Astrocyte of the spinal cord (primary cell): Measurements from ENCODE around the gene PRDM16.

Experiments used
- DNase-seq: peaks from one replicate; pipeline ENCODE4 v3.0.0; 2011; ENCODE audit warnings: low read depth, low spot score
- H3K4me3 ChIP-seq: 2 replicates; pipeline ENCODE4 v1.5.1; 2011; ENCODE audit warnings: low read depth, mild to moderate bottlenecking, low read length, moderate library complexity
- CTCF ChIP-seq: IDR thresholded peaks from 2 replicates; pipeline ENCODE4 v1.5.1; 2012; ENCODE audit warnings: low read depth, mild to moderate bottlenecking, low read length, inconsistent platforms
- in situ Hi-C: cut with HindIII; loops from 2 replicates; pipeline ENCODE4 v1.10.0; 2017; ENCODE audit warnings: low sequenced_read_pairs

PRDM16 gene

GRCh38 chr1:3346478-3346877 is 277.5 kb downstream of the PRDM16 start:
- DNase-seq, result no peak
- no peak for TF ChIP-seq CTCF
- no peak overlapping the region for H3K4me3 ChIP-seq
- in situ Hi-C loops, result no loop called here

- in situ Hi-C loops, result no loop called here
- DNase-seq, result no peak
- H3K4me3 ChIP-seq, result no peak overlapping the region
- no peak for TF ChIP-seq CTCF
These were observed 278.4 kb downstream of the PRDM16 start for GRCh38 chr1:3347257-3348020.

GRCh38 chr1:3348196-3348865 is 279.3 kb downstream of the PRDM16 start:
- in situ Hi-C loops, result no loop called here
- DNase-seq, result no peak
- no peak for TF ChIP-seq CTCF
- H3K4me3 ChIP-seq, result no peak overlapping the region

- no peak overlapping the region for H3K4me3 ChIP-seq
- in situ Hi-C loops, result no loop called here
- DNase-seq, result peak; percentile 20
- TF ChIP-seq CTCF, result peak; percentile 49
These were observed 280.4 kb downstream of the PRDM16 start for GRCh38 chr1:3349161-3349967.

GRCh38 chr1:3349968-3350299 is 280.9 kb downstream of the PRDM16 start:
- no peak overlapping the region for H3K4me3 ChIP-seq
- no peak for TF ChIP-seq CTCF
- in situ Hi-C loops, result no loop called here
- DNase-seq, result no peak

GRCh38 chr1:3350506-3351261 is 281.7 kb downstream of the PRDM16 start:
- DNase-seq, result peak; percentile 37
- no peak overlapping the region for H3K4me3 ChIP-seq
- in situ Hi-C loops, result no loop called here
- TF ChIP-seq CTCF, result peak; percentile 19
